HG03565 (cell line): ENCODE results near the gene FOXQ1.

Experiments used
- ATAC-seq: cut with Tn5 transposase; IDR thresholded peaks from one replicate; pipeline ENCODE4 v1.9.1; 2021; ENCODE audit warnings: mild to moderate bottlenecking, moderate library complexity; ENCODE audit not compliant: unreplicated experiment

The FOXQ1 gene

GRCh38 chr6:1290086-1290485 lies 21.8 kb upstream of the FOXQ1 start:
- ATAC-seq = no peak

GRCh38 chr6:1290805-1291204 lies 21.1 kb upstream of the FOXQ1 start:
- no peak for ATAC-seq

DNA sequence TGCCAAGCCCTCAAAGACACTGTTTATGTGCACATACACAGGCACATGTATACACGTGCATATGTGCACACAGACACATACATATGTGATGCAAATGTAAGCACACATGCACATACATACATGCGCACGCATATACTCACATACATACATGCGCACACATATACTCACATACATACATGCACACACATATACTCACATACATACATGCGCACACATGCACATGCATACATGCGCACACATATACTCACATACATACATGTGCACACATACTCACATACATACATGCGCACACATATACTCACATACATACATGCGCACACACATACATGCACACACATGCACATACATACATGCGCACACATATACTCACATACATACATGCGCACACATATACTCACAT lies 20.5 kb upstream of the FOXQ1 start:
- ATAC-seq = no peak

DNA sequence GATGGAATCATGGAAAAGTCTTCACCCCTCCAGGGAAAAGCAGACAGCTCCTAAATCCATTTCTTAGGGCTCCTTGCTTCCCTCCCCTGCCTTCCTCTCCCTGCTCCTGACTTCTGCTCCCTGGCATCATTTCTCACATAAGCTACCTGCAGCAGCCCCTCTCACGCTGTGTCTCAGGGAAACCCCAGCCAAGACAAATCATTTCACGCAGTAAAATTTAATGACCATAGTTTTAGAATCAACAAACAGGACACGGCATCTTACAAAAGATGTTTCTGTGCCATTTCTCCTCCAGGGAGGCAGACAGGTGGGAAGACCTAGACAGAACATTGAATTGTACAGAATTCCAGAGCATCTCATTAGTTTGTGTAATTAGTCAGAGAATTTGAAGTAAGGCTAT lies 16.5 kb upstream of the FOXQ1 start:
- ATAC-seq = no peak

- no peak for ATAC-seq
Measured at GRCh38 chr6:1296079-1296478, 15.8 kb upstream of the FOXQ1 start.

GRCh38 chr6:1296542-1296941 lies 15.4 kb upstream of the FOXQ1 start:
- ATAC-seq = no peak

DNA sequence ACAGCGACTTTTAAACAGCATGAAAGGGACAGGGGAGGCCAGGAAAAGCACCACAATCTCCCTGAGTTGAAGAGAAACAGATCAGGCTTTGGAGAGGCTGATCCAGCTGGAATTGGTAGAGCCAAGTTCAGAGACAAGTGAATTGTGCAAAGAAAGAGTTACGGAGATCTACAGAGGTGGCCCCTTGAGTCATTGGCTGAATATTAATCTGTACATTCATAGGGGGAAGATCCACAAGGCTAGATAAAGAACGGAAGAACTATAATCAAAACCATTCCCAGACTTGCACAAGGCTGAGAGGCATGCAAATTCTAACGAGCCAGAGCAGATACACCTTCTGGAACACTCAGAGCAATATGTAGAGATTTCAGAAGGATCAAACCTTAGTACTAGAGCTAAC lies 14.2 kb upstream of the FOXQ1 start:
- ATAC-seq = no peak

GRCh38 chr6:1298768-1299167 lies 13.1 kb upstream of the FOXQ1 start:
- no peak for ATAC-seq

GRCh38 chr6:1306133-1306532 lies 5.8 kb upstream of the FOXQ1 start:
- ATAC-seq = no peak

DNA sequence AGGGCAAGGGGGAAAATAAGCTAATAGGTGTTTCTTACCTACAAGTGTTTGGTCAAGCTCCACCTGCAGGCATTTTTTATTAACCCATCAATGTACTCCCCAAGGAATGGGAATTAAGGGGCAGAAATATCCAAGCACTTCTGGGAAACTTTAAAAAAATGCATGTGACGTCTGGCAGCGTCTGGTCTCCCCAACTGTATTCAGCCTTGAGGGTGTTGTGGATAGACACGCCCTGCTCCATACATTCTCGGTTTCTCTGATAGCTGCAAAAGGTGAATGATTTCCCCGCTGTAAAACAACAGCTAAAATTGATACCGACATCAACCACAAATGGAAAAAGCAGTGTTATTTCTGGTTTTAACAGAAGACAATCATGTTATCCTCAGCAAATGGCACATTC lies 2.5 kb upstream of the FOXQ1 start:
- no peak for ATAC-seq

GRCh38 chr6:1310628-1311399 lies 1.1 kb upstream of the FOXQ1 start:
- no peak for ATAC-seq

DNA sequence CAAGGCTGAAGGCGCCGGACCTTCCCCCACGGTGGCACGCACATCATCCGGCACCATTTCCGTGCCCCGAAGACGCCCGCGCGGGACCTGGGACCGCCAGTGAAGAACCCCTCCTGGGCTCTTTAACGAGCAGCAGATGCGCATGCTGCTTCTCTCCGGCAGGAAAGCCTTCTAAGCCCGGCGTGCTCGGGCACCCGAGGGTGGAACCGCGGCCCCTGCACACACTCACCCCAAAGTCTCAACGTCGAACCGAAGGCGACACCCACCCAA lies 240 bp downstream of the FOXQ1 start:
- ATAC-seq = no peak

- no peak for ATAC-seq
Measured at GRCh38 chr6:1312473-1313367, 822 bp downstream of the FOXQ1 start.

- no peak for ATAC-seq
Measured at GRCh38 chr6:1313384-1313766, 1.5 kb downstream of the FOXQ1 start.

DNA sequence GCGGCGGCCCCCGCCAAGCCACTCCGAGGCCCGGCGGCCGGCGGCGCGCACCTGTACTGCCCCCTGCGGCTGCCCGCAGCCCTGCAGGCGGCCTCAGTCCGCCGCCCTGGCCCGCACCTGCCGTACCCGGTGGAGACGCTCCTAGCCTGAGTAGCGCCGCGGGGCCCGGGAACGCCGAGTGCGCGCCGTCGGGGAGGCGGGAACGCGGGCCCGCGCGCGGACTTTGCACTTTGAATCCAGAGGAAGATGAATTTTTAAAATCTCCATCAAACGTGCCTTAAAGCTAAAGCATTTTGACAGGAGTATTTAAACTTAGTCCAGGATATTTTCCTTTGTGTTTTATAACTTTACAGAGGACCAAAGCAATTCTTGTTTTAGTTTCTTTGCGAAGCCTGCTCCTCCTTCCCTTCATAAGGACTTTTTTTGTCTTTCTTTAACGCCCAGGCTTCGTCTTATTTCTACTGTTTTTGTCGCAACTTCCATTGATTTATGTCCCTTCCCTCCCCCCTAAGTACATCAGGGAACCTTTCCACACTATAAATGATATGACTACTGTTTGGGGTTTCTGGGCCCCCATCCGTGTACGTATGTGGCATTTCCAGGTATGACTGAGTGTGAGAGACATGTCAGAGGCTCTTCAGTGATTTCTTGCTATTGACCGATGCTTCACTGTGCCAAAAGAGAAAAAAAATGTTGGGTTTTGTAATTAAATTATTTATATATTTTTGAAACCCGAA lies 2.0 kb downstream of the FOXQ1 start:
- ATAC-seq = no peak

DNA sequence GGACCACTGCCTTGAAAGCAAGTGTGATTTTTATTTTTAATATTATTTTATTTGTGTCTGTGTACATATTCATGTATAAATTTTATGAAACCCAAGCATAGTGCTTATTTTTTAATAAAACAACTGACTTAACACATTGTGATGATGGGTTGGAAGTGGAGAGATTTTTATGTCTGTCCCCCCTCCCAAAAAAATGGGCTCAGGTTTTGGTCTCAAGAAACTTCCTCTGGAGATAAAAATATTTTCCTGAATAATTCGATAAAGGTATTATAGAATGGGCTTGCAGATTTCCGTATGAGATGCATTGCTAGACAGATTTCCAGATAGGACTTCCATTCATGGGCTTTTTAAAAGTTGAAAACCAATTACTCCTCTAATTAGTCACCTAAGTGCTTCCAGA lies 2.7 kb downstream of the FOXQ1 start:
- no peak for ATAC-seq

- ATAC-seq = no peak
Measured at GRCh38 chr6:1315201-1315559, 3.3 kb downstream of the FOXQ1 start.

- ATAC-seq = no peak
Measured at GRCh38 chr6:1315560-1316386, 3.9 kb downstream of the FOXQ1 start.

- no peak for ATAC-seq
Measured at GRCh38 chr6:1316489-1316971, 4.6 kb downstream of the FOXQ1 start.

GRCh38 chr6:1317302-1317815 lies 5.5 kb downstream of the FOXQ1 start:
- no peak for ATAC-seq

DNA sequence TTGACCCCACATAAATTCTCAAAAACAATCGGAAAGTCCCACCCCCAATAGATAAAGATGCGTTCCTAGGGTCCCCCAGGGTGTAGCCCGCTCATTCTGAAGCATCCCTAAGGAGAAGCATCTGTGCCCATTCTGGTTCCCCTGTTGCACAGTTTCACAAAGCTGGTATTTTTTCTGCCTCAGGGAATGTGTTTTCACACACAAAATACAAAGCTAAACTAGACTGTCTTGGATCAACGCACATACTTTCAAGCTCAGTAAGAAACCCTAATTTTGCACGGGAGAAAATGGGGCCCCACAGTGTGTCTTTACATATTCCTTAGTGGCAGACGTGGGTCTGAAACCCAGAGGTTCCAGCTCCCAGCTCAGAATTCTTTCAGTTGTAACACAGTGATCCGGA lies 6.1 kb downstream of the FOXQ1 start:
- ATAC-seq = no peak
